K562 (cell line): ENCODE measurements around the gene PIN1. TPM values are rescaled to one million over a fixed set of nuclear protein-coding genes. Genes with fewer than 3 reads are reported as not detected.

Source experiments
- ATAC-seq: fragments of 200-7000 bp; cut with Tn5 transposase; 3 replicates; pipeline ENCODE4 v1.9.1; 2020; ENCODE audit warnings: moderate library complexity
- BruUV-seq: library from RNA; stranded (reverse); fragments of 400-500 nt; replicated peaks from 2 replicates; lab custom pipeline; 2021; lab: Mats Ljungman, UMichigan
- CTCF ChIA-PET: fragments of 300-600 bp; formaldehyde crosslinking; extraction: SDS; loops from one replicate; lab custom pipeline; 2021; ENCODE audit warnings: low intra/inter-chr PET ratio; lab: Yijun Ruan, JAX
- POLR2A ChIA-PET: fragments of 300-600, 350-650 bp; sonication (Branson Sonifier 250); formaldehyde crosslinking; extraction: SDS; loops from one replicate; lab custom pipeline; 2021; ENCODE audit warnings: antibody characterized with exemption, inconsistent platforms; lab: Yijun Ruan, JAX
- DNase-seq, 4 experiments: peaks; one replicate each; pipeline versions ENCODE4 v3.0.0 to v3.0.0-alpha.2; 2011 to 2018; ENCODE audit warnings: low spot score in 3 of 4, mixed read lengths in 3 of 4; ENCODE audit errors: extremely low read depth in 1 of 4
- FAIRE-seq: peaks from 2 replicates; lab custom pipeline; 2011; peaks lifted over from hg19 to GRCh38; lab: Jason Lieb, UNC
- H2AFZ ChIP-seq: 2 replicates; pipeline ENCODE4 v1.6.0; 2011; ENCODE audit warnings: low read depth, low read length, control low read depth, inconsistent platforms
- H3K27ac ChIP-seq: fragments of 200-600 bp; 3 replicates; pipeline ENCODE4 v1.8.0; 2011; ENCODE audit warnings: low read depth, mild to moderate bottlenecking, control low read depth, inconsistent platforms, low read length, moderate library complexity, mixed read lengths; ENCODE audit errors: extremely low read depth
- H3K27me3 ChIP-seq, 2 experiments: fragments of 300-600 bp in 1 of 2; 2 replicates in 1 of 2; 3 replicates in 1 of 2; pipeline versions ENCODE4 v1.6.0 to v1.8.0; 2011; ENCODE audit warnings: inconsistent platforms in 2 of 2, low read length in 2 of 2, mild to moderate bottlenecking in 1 of 2, mixed read lengths in 1 of 2, moderate library complexity in 1 of 2; ENCODE audit not compliant: control insufficient read depth in 2 of 2, insufficient read depth in 2 of 2
- H3K36me3 ChIP-seq: fragments of 300-600 bp; 3 replicates; pipeline ENCODE4 v1.8.0; 2011; ENCODE audit warnings: mild to moderate bottlenecking, low read length, inconsistent platforms; ENCODE audit not compliant: control insufficient read depth, insufficient read depth
- H3K4me1 ChIP-seq, 2 experiments: fragments of 200-600 bp in 1 of 2; replicated peaks in 1 of 2; 2 replicates in 1 of 2; 3 replicates in 1 of 2; pipeline versions ENCODE4 v1.5.1 to v1.8.0; 2011; ENCODE audit warnings: inconsistent platforms in 2 of 2, low read length in 2 of 2, mild to moderate bottlenecking in 1 of 2, mixed read lengths in 1 of 2, moderate library complexity in 1 of 2; ENCODE audit not compliant: control insufficient read depth in 2 of 2, insufficient read depth in 2 of 2
- H3K4me2 ChIP-seq: 2 replicates; pipeline ENCODE4 v1.6.1; 2011; ENCODE audit warnings: low read length, control low read depth, inconsistent platforms, mixed read lengths; ENCODE audit not compliant: insufficient read depth
- H3K4me3 ChIP-seq: fragments of 200-600 bp; sonication (generic), shearing (Covaris generic); 2 replicates; pipeline ENCODE4 v1.5.1; 2016; ENCODE audit warnings: control low read depth, inconsistent platforms
- H3K79me2 ChIP-seq: fragments of 200-600 bp; 3 replicates; pipeline ENCODE4 v1.8.0; 2011; ENCODE audit warnings: low read length, inconsistent platforms; ENCODE audit not compliant: control insufficient read depth, insufficient read depth
- H3K9ac ChIP-seq, 2 experiments: 2 replicates each; pipeline versions ENCODE4 v1.6.0 to v1.6.1; 2011; ENCODE audit warnings: low read depth in 2 of 2, low read length in 2 of 2, control low read depth in 1 of 2, inconsistent platforms in 1 of 2, mild to moderate bottlenecking in 1 of 2, mixed read lengths in 1 of 2; ENCODE audit not compliant: insufficient read depth in 1 of 2
- H3K9me1 ChIP-seq: one replicate; pipeline ENCODE4 v1.6.0; 2011; ENCODE audit warnings: inconsistent platforms, mild to moderate bottlenecking, low read length, moderate library complexity; ENCODE audit not compliant: control insufficient read depth, insufficient read depth
- H3K9me3 ChIP-seq: replicated peaks from 2 replicates; pipeline ENCODE4 v1.5.1; 2011; ENCODE audit warnings: low read depth, low read length, inconsistent platforms; ENCODE audit not compliant: control insufficient read depth, insufficient read depth
- H4K20me1 ChIP-seq: replicated peaks from 2 replicates; pipeline ENCODE4 v1.6.1; 2011; ENCODE audit warnings: low read length, inconsistent platforms, mixed read lengths; ENCODE audit not compliant: control insufficient read depth, insufficient read depth
- CBFA2T2 ChIP-seq: fragments of 450-650 bp; conservative IDR thresholded peaks from 2 replicates; pipeline ENCODE4 v1.6.1; 2017; ENCODE audit warnings: mild to moderate bottlenecking
- CBX3 ChIP-seq, 2 experiments: IDR thresholded peaks; 1 replicate in 1 of 2; 2 replicates in 1 of 2; pipeline ENCODE4 v1.6.1; 2012; ENCODE audit warnings: inconsistent platforms in 2 of 2, low read length in 2 of 2, borderline replicate concordance in 1 of 2, control low read depth in 1 of 2
- DMBX1 ChIP-seq: fragments of 250-450 bp; sonication (Bioruptor Pico); IDR thresholded peaks from 2 replicates; pipeline ENCODE4 v1.8.0; 2022; ENCODE audit warnings: inconsistent platforms, mild to moderate bottlenecking, moderate library complexity, borderline replicate concordance
- ETV5 ChIP-seq: sonication (generic); formaldehyde crosslinking; IDR thresholded peaks from 2 replicates; pipeline ENCODE4 v1.4.0; 2020; ENCODE audit warnings: low read depth, mild to moderate bottlenecking, missing genetic modification reagents
- GTF2E2 ChIP-seq: fragments of 200-800 bp; sonication (Bioruptor generic); IDR thresholded peaks from 2 replicates; pipeline ENCODE4 v1.6.1; 2016; ENCODE audit warnings: missing genetic modification characterization, missing compliant biosample characterization
- HDGF ChIP-seq: fragments of 450-650 bp; IDR thresholded peaks from 2 replicates; pipeline ENCODE4 v1.6.1; 2016
- HES1 ChIP-seq: fragments of 450-650 bp; IDR thresholded peaks from 2 replicates; pipeline ENCODE4 v1.6.1; 2016; ENCODE audit warnings: low read depth, mild to moderate bottlenecking, moderate library complexity
- KLF10 ChIP-seq: fragments of 250-450 bp; sonication (Bioruptor Pico); IDR thresholded peaks from 2 replicates; pipeline ENCODE4 v1.6.1; 2021; ENCODE audit warnings: matching md5 sums
- NCOA6 ChIP-seq: fragments of 450-650 bp; IDR thresholded peaks from 2 replicates; pipeline ENCODE4 v1.6.1; 2017; ENCODE audit warnings: mild to moderate bottlenecking
- NELFE ChIP-seq: IDR thresholded peaks from 2 replicates; pipeline ENCODE4 v1.6.1; 2011; ENCODE audit warnings: mild to moderate bottlenecking; ENCODE audit not compliant: insufficient read depth, insufficient read length
- TRIM28 ChIP-seq: fragments of 450-650 bp; IDR thresholded peaks from 2 replicates; pipeline ENCODE4 v1.6.1; 2017
- ZBTB40 ChIP-seq, 2 experiments: fragments of 450-650 bp in 1 of 2; sonication (generic) in 1 of 2; formaldehyde crosslinking in 1 of 2; IDR thresholded peaks; 2 replicates each; pipeline versions ENCODE4 v1.7.1 to v1.9.0; 2016 to 2022; ENCODE audit warnings: inconsistent platforms in 1 of 2, mild to moderate bottlenecking in 1 of 2, missing genetic modification reagents in 1 of 2
- ZKSCAN3 ChIP-seq: fragments of 250-450 bp; sonication (Bioruptor Pico); IDR thresholded peaks from 2 replicates; pipeline ENCODE4 v1.4.0; 2020
- ZNF253 ChIP-seq: fragments of 250-450 bp; sonication (Bioruptor Pico); conservative IDR thresholded peaks from 2 replicates; pipeline ENCODE4 v1.6.1; 2021; ENCODE audit warnings: mild to moderate bottlenecking
- ZNF644 ChIP-seq: fragments of 200-800 bp; sonication (Bioruptor generic); IDR thresholded peaks from 2 replicates; pipeline ENCODE4 v1.6.1; 2016; ENCODE audit warnings: low read depth, missing genetic modification characterization, missing compliant biosample characterization
- ZSCAN32 ChIP-seq: fragments of 450-650 bp; formaldehyde crosslinking; IDR thresholded peaks from 2 replicates; pipeline ENCODE4 v1.4.0; 2020; ENCODE audit warnings: mild to moderate bottlenecking, moderate library complexity
- WGBS: fragments of 100-300 bp; shearing (Covaris generic); methylation state at CpG from one replicate; pipeline ENCODE4 v1.1.6; 2016; ENCODE audit warnings: low coverage, mixed read lengths; ENCODE audit not compliant: insufficient coverage; ENCODE audit errors: missing lambda C conversion rate; 5-methylcytosine and 5-hydroxymethylcytosine counted together
- in situ Hi-C: fragments of 300-500 bp; cut with MboI; formaldehyde crosslinking; loops from 4 replicates; pipeline ENCODE4 v1.15.0; 2018; ENCODE audit warnings: inconsistent platforms, mixed read lengths
- intact Hi-C: fragments of 100-400 bp; cut with micrococcal nuclease; formaldehyde crosslinking; loops from 2 replicates; pipeline ENCODE4 v1.14.2; 2022
- polyA plus RNA-seq, 8 experiments: library from polyadenylated mRNA; depleted of rRNA in 4 of 8; stranded (reverse) in 5 of 8; unstranded in 3 of 8; fragments of >200 nt; fragmentation: Nextera tagmentation in 2 of 8; fragmentation: Illumina TruSeq in 1 of 8; extraction: Ambion mirVana in 2 of 8; extraction: Trizol in 1 of 8; gene quantifications; 2 replicates each; pipeline versions ENCODE4 v1.2.1 to v1.2.3, GENCODE V29; 2011 to 2014; ENCODE audit warnings: inconsistent platforms in 1 of 8, missing spikeins in 1 of 8
- total RNA-seq, 7 experiments: library from RNA; depleted of rRNA in 6 of 7; stranded (reverse); fragments of >200 nt in 6 of 7; fragmentation: Illumina TruSeq in 2 of 7; extraction: Trizol in 2 of 7; gene quantifications; 2 replicates each; pipeline versions ENCODE4 v1.2.1 to v1.2.3, GENCODE V29; 2011 to 2021; ENCODE audit warnings: low replicate concordance in 1 of 7

The PIN1 gene
- total and polyA plus RNA-seq, 9 of the 15 experiments (the other 6 are each of a cell fraction or from before 2014, with no cell fraction given) = 1.6 to 178 (median 42.5) TPM

GRCh38 chr19:9806803-9807202 is 28.3 kb upstream of the PIN1 start:
- H3K36me3 ChIP-seq = peaks cover 40% of the 10 kb centered on the region; the same call in 2 of the 3 replicates
- ChIA-PET POLR2A (interaction anchor here (0.5 to 0.6 kb wide), 4 partner anchors 10 to 1625 kb away, joined by 3 to 4 read pairs (median 4); no protein-coding TSS in a partner anchor), CTCF (no interaction called here)
- ATAC-seq = no peak
- H3K4me3 ChIP-seq = no peak overlapping the region
- H3K9me1 ChIP-seq = no peaks in the 10 kb centered on the region
- no peak overlapping the region for H2AFZ ChIP-seq
- H4K20me1 ChIP-seq = no peaks in the 10 kb centered on the region
- WGBS = 86% methylated on average over 3 of the region's 3 CpGs
- H3K4me1 ChIP-seq = peaks cover 0 to 5% of the 10 kb centered on the region in 2 experiments; a peak in 1 of 5 replicates
- no peak for DNase-seq
- no TSS peak for BruUV-seq
- H3K9me3 ChIP-seq = no peaks in the 10 kb centered on the region
- H3K9ac ChIP-seq = no peak overlapping the region
- in situ Hi-C loops (no loop called here), intact Hi-C loops (no loop called here)
- H3K79me2 ChIP-seq = no peaks in the 10 kb centered on the region
- TF ChIP-seq TRIM28 (no peak), KLF10 (CRISPR knock-in tag) (no peak), ZBTB40 (IDR thresholded peaks at IDR 0.05) (no peak), ZBTB40 (CRISPR knock-in tag; IDR thresholded peaks at IDR 0.05) (no peak), CBX3 (IDR thresholded peaks at IDR 0.05; ENCODE audit: borderline replicate concordance in 1 of 2, low read length in 2 of 2) (no peak), GTF2E2 (tag) (no peak), ZSCAN32 (CRISPR knock-in tag) (no peak), CBFA2T2 (no peak), DMBX1 (no peak), ZNF644 (tag) (no peak), ZKSCAN3 (CRISPR knock-in tag) (no peak), ETV5 (no peak), NELFE (no peak), HDGF (no peak), ZNF253 (no peak), HES1 (no peak), NCOA6 (no peak)
- no peak for FAIRE-seq
- no peak overlapping the region for H3K27ac ChIP-seq
- H3K27me3 ChIP-seq = no peaks in the 10 kb centered on the region
- H3K4me2 ChIP-seq = no peak overlapping the region
